Posterior vena cava (tissue), 2 donors: ENCODE data around the gene SLCO2A1. TPM values are rescaled to one million over a fixed set of nuclear protein-coding genes. Genes with fewer than 3 reads are reported as not detected.
A peak's percentile ranks its signal among the peaks of the same experiment; 100 is the strongest.

Experiments used
- DNase-seq: peaks from one replicate; pipeline ENCODE4 v3.0.0-alpha.2; 2020; ENCODE audit warnings: low spot score
- intact Hi-C, 2 donors: fragments of 100-400 bp; cut with DNase I; formaldehyde crosslinking; loops; one replicate each; pipeline versions ENCODE4 v1.14.1 to v1.14.2; 2022 to 2023
- total RNA-seq, 2 donors: library from RNA; stranded (reverse); fragmentation: NEBNext Ultra II Directional; extraction: Animal tissue kit (Norgen Biotek cat#: 25700); gene quantifications; one replicate each; pipeline ENCODE4 v1.2.1, GENCODE V29; 2021
- donor health status: DM: yes; HTN: yes; CAD: no.
- donor health status: DM: yes; HTN: yes; CAD: no.

Gene SLCO2A1
- total RNA-seq, 2 donors from 2014 or later: 87.8 to 102 TPM

- intact Hi-C loops: no loop called here
- no peak for DNase-seq
These were observed 35.8 kb upstream of the SLCO2A1 start for GRCh38 chr3:134065252-134066157.

- intact Hi-C loops: no loop called here
- no peak for DNase-seq
These were observed 34.4 kb upstream of the SLCO2A1 start for GRCh38 chr3:134064081-134064480.

GRCh38 chr3:134061401-134061800 is 31.7 kb upstream of the SLCO2A1 start:
- intact Hi-C loops: no loop called here
- no peak for DNase-seq

- DNase-seq: no peak
- intact Hi-C loops: no loop called here
These were observed 31.0 kb upstream of the SLCO2A1 start for GRCh38 chr3:134060561-134061385.

- DNase-seq: no peak
- intact Hi-C loops: no loop called here
These were observed 30.2 kb upstream of the SLCO2A1 start for GRCh38 chr3:134059671-134060560.

- DNase-seq: no peak
- intact Hi-C loops: no loop called here
These were observed 29.4 kb upstream of the SLCO2A1 start for GRCh38 chr3:134059035-134059601.

GRCh38 chr3:134057654-134058110 is 28.0 kb upstream of the SLCO2A1 start:
- intact Hi-C loops: no loop called here
- peak; percentile 22 for DNase-seq

GRCh38 chr3:134057006-134057653 is 27.4 kb upstream of the SLCO2A1 start:
- intact Hi-C loops: no loop called here
- peak; percentile 23 for DNase-seq

GRCh38 chr3:134056464-134056891 is 26.8 kb upstream of the SLCO2A1 start:
- intact Hi-C loops: no loop called here
- peak; percentile 52 for DNase-seq

GRCh38 chr3:134055661-134056060 is 25.9 kb upstream of the SLCO2A1 start:
- intact Hi-C loops: no loop called here

GRCh38 chr3:134054881-134055280 is 25.2 kb upstream of the SLCO2A1 start:
- intact Hi-C loops: no loop called here
- peak; percentile 44 for DNase-seq

More at GRCh38 chr3:134055661-134056060, 25.9 kb upstream of the SLCO2A1 start:
- DNase-seq: peak; percentile 51

GRCh38 chr3:134054231-134054630 is 24.5 kb upstream of the SLCO2A1 start:
- intact Hi-C loops: no loop called here
- DNase-seq: peak; percentile 82

GRCh38 chr3:134052370-134052769 is 22.6 kb upstream of the SLCO2A1 start:
- intact Hi-C loops: no loop called here

GRCh38 chr3:134049676-134050075 is 20.0 kb upstream of the SLCO2A1 start:
- DNase-seq: peak; percentile 34
- intact Hi-C loops: no loop called here

More at GRCh38 chr3:134052370-134052769, 22.6 kb upstream of the SLCO2A1 start:
- DNase-seq: peak; percentile 8

- peak; percentile 56 for DNase-seq
- intact Hi-C loops: no loop called here
These were observed 18.7 kb upstream of the SLCO2A1 start for GRCh38 chr3:134048278-134048996.

GRCh38 chr3:134044459-134044858 is 14.7 kb upstream of the SLCO2A1 start:
- intact Hi-C loops: no loop called here
- no peak for DNase-seq

GRCh38 chr3:134040066-134040465 is 10.3 kb upstream of the SLCO2A1 start:
- peak; percentile 42 for DNase-seq
- intact Hi-C loops: no loop called here
